Measurements from ENCODE around the gene LGALS8.

Gene LGALS8

GRCh38 chr1:236509647-236510401, 14.0 kb upstream of the LGALS8 start:
- TF ChIP-seq NFIC (IDR thresholded peaks at IDR 0.05) = no peak
- TF ChIP-seq TCF12 (IDR thresholded peaks at IDR 0.05; ENCODE audit: low read depth) = no peak
- no peak for TF ChIP-seq REST (IDR thresholded peaks at IDR 0.05; ENCODE audit: low read depth)
- TF ChIP-seq EGR1 (IDR thresholded peaks at IDR 0.05) = no peak
- TF ChIP-seq TEAD4 (IDR thresholded peaks at IDR 0.05) = no peak
- no peak for TF ChIP-seq CREB1 (IDR thresholded peaks at IDR 0.05; ENCODE audit: low read depth)
- TF ChIP-seq YY1 (IDR thresholded peaks at IDR 0.05; ENCODE audit: low read depth) = no peak
- no peak for TF ChIP-seq USF1 (IDR thresholded peaks at IDR 0.05)
- TF ChIP-seq TAF1 (IDR thresholded peaks at IDR 0.05; ENCODE audit: low read depth) = no peak

- no peak for TF ChIP-seq RAD21 (IDR thresholded peaks at IDR 0.05; ENCODE audit: low read depth)
- TF ChIP-seq CREB1 (IDR thresholded peaks at IDR 0.05; ENCODE audit: low read depth) = no peak
- no peak for TF ChIP-seq TAF1 (IDR thresholded peaks at IDR 0.05; ENCODE audit: low read depth)
- no peak for TF ChIP-seq EP300 (IDR thresholded peaks at IDR 0.05; ENCODE audit: borderline replicate concordance)
- TF ChIP-seq CEBPB (IDR thresholded peaks at IDR 0.05) = no peak
- TF ChIP-seq MAX (IDR thresholded peaks at IDR 0.05) = no peak
- TF ChIP-seq ZBTB7A (IDR thresholded peaks at IDR 0.05; ENCODE audit: low read depth) = no peak
- TF ChIP-seq TEAD4 (IDR thresholded peaks at IDR 0.05) = no peak
- no peak for TF ChIP-seq USF1 (IDR thresholded peaks at IDR 0.05)
- no peak for TF ChIP-seq TCF12 (IDR thresholded peaks at IDR 0.05; ENCODE audit: low read depth)
- no peak for TF ChIP-seq YY1 (IDR thresholded peaks at IDR 0.05; ENCODE audit: low read depth)
- no peak for TF ChIP-seq FOXM1 (IDR thresholded peaks at IDR 0.05; ENCODE audit: borderline replicate concordance, low read depth)
Observed at GRCh38 chr1:236511735-236512418, 11.9 kb upstream of the LGALS8 start.

- TF ChIP-seq TCF12 (IDR thresholded peaks at IDR 0.05; ENCODE audit: low read depth) = no peak
- no peak for TF ChIP-seq EGR1 (IDR thresholded peaks at IDR 0.05)
- TF ChIP-seq ZBTB7A (IDR thresholded peaks at IDR 0.05; ENCODE audit: low read depth) = no peak
- TF ChIP-seq TAF1 (IDR thresholded peaks at IDR 0.05; ENCODE audit: low read depth) = no peak
- TF ChIP-seq RAD21 (IDR thresholded peaks at IDR 0.05; ENCODE audit: low read depth) = no peak
- TF ChIP-seq YY1 (IDR thresholded peaks at IDR 0.05; ENCODE audit: low read depth) = no peak
- no peak for TF ChIP-seq CREB1 (IDR thresholded peaks at IDR 0.05; ENCODE audit: low read depth)
- no peak for TF ChIP-seq REST (IDR thresholded peaks at IDR 0.05; ENCODE audit: low read depth)
- no peak for TF ChIP-seq MAX (IDR thresholded peaks at IDR 0.05)
- no peak for TF ChIP-seq FOXM1 (IDR thresholded peaks at IDR 0.05; ENCODE audit: borderline replicate concordance, low read depth)
- TF ChIP-seq USF1 (IDR thresholded peaks at IDR 0.05) = no peak
- TF ChIP-seq CEBPB (IDR thresholded peaks at IDR 0.05) = no peak
Observed at GRCh38 chr1:236514703-236515442, 8.9 kb upstream of the LGALS8 start.

- TF ChIP-seq EP300 (IDR thresholded peaks at IDR 0.05; ENCODE audit: borderline replicate concordance) (no peak), NFIC (IDR thresholded peaks at IDR 0.05) (no peak), YY1 (IDR thresholded peaks at IDR 0.05; ENCODE audit: low read depth) (no peak), EGR1 (IDR thresholded peaks at IDR 0.05) (no peak), FOXM1 (IDR thresholded peaks at IDR 0.05; ENCODE audit: borderline replicate concordance, low read depth) (no peak), CREB1 (IDR thresholded peaks at IDR 0.05; ENCODE audit: low read depth) (no peak), TCF12 (IDR thresholded peaks at IDR 0.05; ENCODE audit: low read depth) (no peak), CEBPB (IDR thresholded peaks at IDR 0.05) (no peak)
Observed at GRCh38 chr1:236515443-236515958, 8.3 kb upstream of the LGALS8 start.

Measured in Ishikawa (cell line).